Measurements from ENCODE around the gene ZNF562. TPM values are rescaled to one million over a fixed set of nuclear protein-coding genes. Genes with fewer than 3 reads are reported as not detected.
A peak's percentile ranks its signal among the peaks of the same experiment; 100 is the strongest.
"Not testable (repeated sequence)": the region's sequence is repeated elsewhere in the genome, so short reads cannot be mapped to it uniquely, and the experiment has no call there.

The ZNF562 gene
- total RNA-seq, 1 donor from 2014 or later, result 38.2 TPM

GRCh38 chr19:9709305-9709704, 34.4 kb upstream of the ZNF562 start:
- Mint-ChIP-seq H3K27ac (ENCODE audit: unreplicated experiment) (no peak overlapping the region), H3K4me3 (ENCODE audit: unreplicated experiment) (no peak overlapping the region), H3K4me1 (ENCODE audit: unreplicated experiment) (no peaks in the 10 kb centered on the region), H3K27me3 (ENCODE audit: unreplicated experiment) (no peaks in the 10 kb centered on the region), H3K36me3 (ENCODE audit: low read depth, unreplicated experiment) (no peaks in the 10 kb centered on the region), H3K9me3 (ENCODE audit: unreplicated experiment) (peaks cover 21% of the 10 kb centered on the region)
- DNase-seq (ENCODE audit: low spot score), result no peak
- no peak for TF ChIP-seq CTCF (IDR thresholded peaks at IDR 0.05; ENCODE audit: unreplicated experiment)

GRCh38 chr19:9705836-9706235, 30.9 kb upstream of the ZNF562 start:
- Mint-ChIP-seq H3K27ac (ENCODE audit: unreplicated experiment) (no peak overlapping the region), H3K36me3 (ENCODE audit: low read depth, unreplicated experiment) (no peaks in the 10 kb centered on the region), H3K27me3 (ENCODE audit: unreplicated experiment) (no peaks in the 10 kb centered on the region), H3K4me1 (ENCODE audit: unreplicated experiment) (no peaks in the 10 kb centered on the region), H3K4me3 (ENCODE audit: unreplicated experiment) (no peak overlapping the region), H3K9me3 (ENCODE audit: unreplicated experiment) (peaks cover 8% of the 10 kb centered on the region)
- no peak for TF ChIP-seq CTCF (IDR thresholded peaks at IDR 0.05; ENCODE audit: unreplicated experiment)
- DNase-seq (ENCODE audit: low spot score), result no peak

GRCh38 chr19:9702186-9702585, 27.3 kb upstream of the ZNF562 start:
- Mint-ChIP-seq H3K4me3 (ENCODE audit: unreplicated experiment) (no peak overlapping the region), H3K27me3 (ENCODE audit: unreplicated experiment) (peaks cover 2% of the 10 kb centered on the region), H3K27ac (ENCODE audit: unreplicated experiment) (no peak overlapping the region), H3K4me1 (ENCODE audit: unreplicated experiment) (peaks cover 2% of the 10 kb centered on the region), H3K9me3 (ENCODE audit: unreplicated experiment) (peaks cover 4% of the 10 kb centered on the region), H3K36me3 (ENCODE audit: low read depth, unreplicated experiment) (no peaks in the 10 kb centered on the region)
- no peak for TF ChIP-seq CTCF (IDR thresholded peaks at IDR 0.05; ENCODE audit: unreplicated experiment)
- DNase-seq (ENCODE audit: low spot score), result no peak

DNA sequence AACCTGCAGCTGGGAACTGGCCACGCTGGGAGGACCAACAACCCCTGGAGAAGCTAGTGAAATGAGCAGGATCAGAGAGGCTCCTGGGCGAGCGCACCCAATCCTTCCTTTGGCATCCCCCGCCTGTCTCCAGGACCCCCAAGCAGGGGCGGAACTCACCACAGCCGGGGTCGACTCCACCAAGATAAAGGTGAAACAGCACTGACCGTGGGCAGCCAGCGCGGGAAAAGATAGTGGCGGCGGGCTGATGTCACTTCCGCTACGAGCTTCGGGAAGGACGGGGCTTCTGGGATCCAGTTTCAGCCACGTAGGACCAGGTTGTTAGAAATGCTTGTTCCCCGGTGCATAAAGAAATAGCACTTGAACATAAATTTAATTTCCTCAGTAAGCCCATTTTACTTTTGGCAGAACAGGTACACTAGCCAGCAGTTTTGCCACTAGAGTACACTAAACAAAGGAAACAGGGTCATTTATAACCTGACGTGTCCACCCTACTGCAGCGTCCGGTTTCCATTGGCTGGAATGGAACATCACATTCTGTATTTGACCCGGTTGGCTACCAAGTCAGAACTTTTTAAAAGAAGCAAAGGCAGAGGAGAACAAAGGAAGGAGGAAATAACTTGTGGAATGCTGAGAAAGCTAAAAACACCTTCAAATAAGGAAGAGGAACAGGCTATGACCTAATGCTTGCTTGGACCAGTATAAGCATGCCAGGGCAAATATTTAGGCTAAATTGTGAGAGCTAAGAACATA, 25.5 kb upstream of the ZNF562 start:
- H3K27ac Mint-ChIP-seq (ENCODE audit: unreplicated experiment), result no peak overlapping the region
- H3K27me3 Mint-ChIP-seq (ENCODE audit: unreplicated experiment), result peaks cover 2% of the 10 kb centered on the region
- H3K36me3 Mint-ChIP-seq (ENCODE audit: low read depth, unreplicated experiment), result no peaks in the 10 kb centered on the region
- TF ChIP-seq CTCF (IDR thresholded peaks at IDR 0.05; ENCODE audit: unreplicated experiment), result no peak
- H3K4me1 Mint-ChIP-seq (ENCODE audit: unreplicated experiment), result peaks cover 2% of the 10 kb centered on the region
- peaks cover 4% of the 10 kb centered on the region for H3K9me3 Mint-ChIP-seq (ENCODE audit: unreplicated experiment)
- no peak overlapping the region for H3K4me3 Mint-ChIP-seq (ENCODE audit: unreplicated experiment)
- no peak for DNase-seq (ENCODE audit: low spot score)

- Mint-ChIP-seq H3K9me3 (ENCODE audit: unreplicated experiment) (peaks cover 16% of the 10 kb centered on the region), H3K36me3 (ENCODE audit: low read depth, unreplicated experiment) (peaks cover 13% of the 10 kb centered on the region)
- H3K4me1 Mint-ChIP-seq (ENCODE audit: unreplicated experiment); DNase-seq (ENCODE audit: low spot score); H3K4me3 Mint-ChIP-seq (ENCODE audit: unreplicated experiment); H3K27me3 Mint-ChIP-seq (ENCODE audit: unreplicated experiment); H3K27ac Mint-ChIP-seq (ENCODE audit: unreplicated experiment): not testable (repeated sequence)
These were observed 15.4 kb upstream of the ZNF562 start for GRCh38 chr19:9690301-9690700.

GRCh38 chr19:9679996-9680395, 5.1 kb upstream of the ZNF562 start:
- H3K27ac Mint-ChIP-seq (ENCODE audit: unreplicated experiment); H3K36me3 Mint-ChIP-seq (ENCODE audit: low read depth, unreplicated experiment); H3K9me3 Mint-ChIP-seq (ENCODE audit: unreplicated experiment); H3K4me1 Mint-ChIP-seq (ENCODE audit: unreplicated experiment); H3K27me3 Mint-ChIP-seq (ENCODE audit: unreplicated experiment); DNase-seq (ENCODE audit: low spot score); H3K4me3 Mint-ChIP-seq (ENCODE audit: unreplicated experiment): not testable (repeated sequence)

DNA sequence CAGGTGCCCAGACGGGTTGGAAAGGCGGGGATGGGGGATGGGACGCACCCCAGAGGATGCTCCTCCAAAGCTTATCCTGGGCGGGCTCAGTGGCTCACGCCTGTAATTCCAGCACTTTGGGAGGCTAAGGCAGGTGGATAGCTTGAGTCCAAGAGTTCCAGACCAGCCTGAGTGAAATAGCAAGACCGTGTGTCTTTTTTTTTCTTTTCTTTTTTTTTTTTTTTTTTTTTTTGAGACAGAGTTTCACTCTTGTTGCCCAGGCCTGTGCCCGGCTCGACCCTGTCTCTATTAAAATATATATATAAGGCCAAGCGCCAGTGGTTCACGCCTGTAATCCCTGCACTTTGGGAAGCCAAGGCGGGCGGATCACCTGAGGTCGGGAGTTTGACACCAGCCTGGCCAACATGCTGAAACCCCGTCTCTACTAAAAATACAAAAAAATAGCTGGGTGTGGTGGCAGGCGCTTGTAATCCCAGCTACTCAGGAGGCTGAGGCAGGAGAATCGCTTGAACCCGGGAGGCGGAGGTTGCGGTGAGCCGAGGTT, 530 bp upstream of the ZNF562 start:
- H3K36me3 Mint-ChIP-seq (ENCODE audit: low read depth, unreplicated experiment), result peaks cover 27% of the 10 kb centered on the region
- peak overlapping the region; percentile 95 for H3K4me3 Mint-ChIP-seq (ENCODE audit: unreplicated experiment)
- H3K9me3 Mint-ChIP-seq (ENCODE audit: unreplicated experiment); DNase-seq (ENCODE audit: low spot score): not testable (repeated sequence)
- peaks cover 16% of the 10 kb centered on the region for H3K4me1 Mint-ChIP-seq (ENCODE audit: unreplicated experiment)
- peak overlapping the region; percentile 99 for H3K27ac Mint-ChIP-seq (ENCODE audit: unreplicated experiment)
- peaks cover 15% of the 10 kb centered on the region for H3K27me3 Mint-ChIP-seq (ENCODE audit: unreplicated experiment)

Data from endothelial cell (in vitro differentiated cells).